GM21447 (cell line): ENCODE results near the gene TENT5A.

Experiments used
- ATAC-seq: cut with Tn5 transposase; IDR thresholded peaks from one replicate; pipeline ENCODE4 v1.9.1; 2021; ENCODE audit not compliant: unreplicated experiment

Gene TENT5A

GRCh38 chr6:81720427-81720826, 32.1 kb downstream of the TENT5A start:
- no peak for ATAC-seq

- no peak for ATAC-seq
Observed at GRCh38 chr6:81718126-81718525, 34.4 kb downstream of the TENT5A start.

GRCh38 chr6:81714684-81715083, 37.8 kb downstream of the TENT5A start:
- no peak for ATAC-seq

- no peak for ATAC-seq
Observed at GRCh38 chr6:81713205-81713604, 39.3 kb downstream of the TENT5A start.

- no peak for ATAC-seq
Observed at GRCh38 chr6:81708113-81708699, 44.3 kb downstream of the TENT5A start.

- ATAC-seq, result no peak
Observed at GRCh38 chr6:81704700-81705099, 47.8 kb downstream of the TENT5A start.

DNA sequence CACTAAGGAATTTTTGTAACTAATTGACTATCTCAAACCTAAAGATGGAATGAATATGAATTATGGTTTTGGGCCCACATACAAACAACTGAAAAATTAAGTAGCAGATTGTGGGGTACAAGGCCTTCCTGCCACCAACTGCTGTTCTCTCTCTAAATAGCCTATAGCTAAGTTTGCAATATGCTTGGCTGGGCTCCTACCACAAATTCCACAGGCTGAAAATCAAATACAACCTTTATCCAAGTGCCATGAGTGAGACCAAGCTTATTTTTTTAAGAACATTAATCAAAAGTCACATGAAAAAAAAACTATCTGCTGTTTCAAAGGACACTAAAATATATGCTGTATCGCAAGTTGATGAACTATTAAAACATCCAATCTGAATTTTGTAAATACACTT, 52.1 kb downstream of the TENT5A start:
- ATAC-seq, result no peak

DNA sequence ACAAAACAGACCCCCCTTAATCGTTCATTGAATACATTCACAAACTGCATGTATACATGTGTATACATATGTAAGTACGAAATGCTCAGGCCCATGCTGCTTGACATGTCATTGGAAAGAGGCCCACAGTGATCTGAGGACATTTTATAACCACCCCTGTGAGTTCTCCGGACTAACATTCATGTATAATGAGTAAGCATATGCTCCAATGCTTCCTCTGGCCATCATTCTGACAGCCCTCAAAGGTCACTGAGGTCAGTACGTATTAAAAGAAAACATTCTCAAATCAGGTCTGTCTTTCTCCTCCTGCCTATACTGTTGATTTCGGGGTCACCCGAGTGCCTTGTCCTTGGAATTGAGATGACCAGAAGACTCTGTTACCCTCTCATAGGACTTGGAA, 54.9 kb downstream of the TENT5A start:
- ATAC-seq, result no peak

- no peak for ATAC-seq
Observed at GRCh38 chr6:81696524-81696923, 56.0 kb downstream of the TENT5A start.
